AG10803 (cell line): ENCODE measurements around the gene TMEM217.

Experiments
- DNase-seq: peaks from one replicate; pipeline ENCODE4 v3.0.0; 2010; ENCODE audit warnings: low read depth
- H3K4me3 ChIP-seq: 2 replicates; pipeline ENCODE4 v1.5.1; 2011; ENCODE audit warnings: mild to moderate bottlenecking, low read length, control low read depth
- CTCF ChIP-seq: conservative IDR thresholded peaks from 2 replicates; pipeline ENCODE4 v1.5.1; 2011; ENCODE audit warnings: mild to moderate bottlenecking, low read length, control low read depth, inconsistent platforms

Gene TMEM217

GRCh38 chr6:37287519-37288157 is 29.7 kb upstream of the TMEM217 start:
- TF ChIP-seq CTCF = no peak

GRCh38 chr6:37285861-37286311 is 27.9 kb upstream of the TMEM217 start:
- no peak overlapping the region for H3K4me3 ChIP-seq
- TF ChIP-seq CTCF = no peak
- DNase-seq = no peak

More at GRCh38 chr6:37287519-37288157, 29.7 kb upstream of the TMEM217 start:
- DNase-seq = no peak
- no peak overlapping the region for H3K4me3 ChIP-seq

- no peak for DNase-seq
Observed at GRCh38 chr6:37284781-37285180, 26.8 kb upstream of the TMEM217 start.

GRCh38 chr6:37283671-37284151 is 25.8 kb upstream of the TMEM217 start:
- no peak for TF ChIP-seq CTCF
- peak; percentile 84 for DNase-seq
- no peak overlapping the region for H3K4me3 ChIP-seq

More at GRCh38 chr6:37284781-37285180, 26.8 kb upstream of the TMEM217 start:
- TF ChIP-seq CTCF = no peak
- no peak overlapping the region for H3K4me3 ChIP-seq

- no peak overlapping the region for H3K4me3 ChIP-seq
- DNase-seq = peak; percentile 58
- no peak for TF ChIP-seq CTCF
Observed at GRCh38 chr6:37283268-37283667, 25.3 kb upstream of the TMEM217 start.

- H3K4me3 ChIP-seq = no peak overlapping the region
- no peak for DNase-seq
- TF ChIP-seq CTCF = no peak
Observed at GRCh38 chr6:37282371-37282770, 24.4 kb upstream of the TMEM217 start.

GRCh38 chr6:37280162-37280887 is 22.4 kb upstream of the TMEM217 start:
- H3K4me3 ChIP-seq = no peak overlapping the region
- no peak for TF ChIP-seq CTCF
- no peak for DNase-seq
